Cerebellar cortex (tissue), 1 donor: Measurements from ENCODE around the gene TMEM256.
"Not testable (repeated sequence)": the region's sequence is repeated elsewhere in the genome, so short reads cannot be mapped to it uniquely, and the experiment has no call there.

Experiments
- DNase-seq: peaks from one replicate; pipeline ENCODE4 v3.0.0-alpha.2; 2015; ENCODE audit warnings: low spot score

Gene TMEM256

DNA sequence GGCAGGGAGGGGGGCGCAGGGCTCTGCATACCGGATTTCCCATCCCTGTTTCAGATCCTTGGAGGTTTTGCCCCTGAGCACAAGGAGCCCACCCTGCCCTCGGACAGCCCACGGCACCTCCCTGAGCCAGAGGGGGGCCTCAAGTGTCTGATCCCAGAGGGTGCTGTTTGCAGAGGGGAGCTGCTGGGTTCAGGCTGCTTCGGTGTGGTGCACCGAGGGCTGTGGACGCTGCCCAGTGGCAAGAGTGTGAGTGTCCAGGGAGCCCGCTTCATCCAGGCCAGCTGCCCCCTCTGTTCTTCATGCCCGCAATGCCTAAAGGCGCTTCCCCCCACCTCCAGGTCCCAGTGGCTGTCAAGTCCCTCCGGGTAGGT lies 20.5 kb downstream of the TMEM256 start:
- no peak for DNase-seq

DNA sequence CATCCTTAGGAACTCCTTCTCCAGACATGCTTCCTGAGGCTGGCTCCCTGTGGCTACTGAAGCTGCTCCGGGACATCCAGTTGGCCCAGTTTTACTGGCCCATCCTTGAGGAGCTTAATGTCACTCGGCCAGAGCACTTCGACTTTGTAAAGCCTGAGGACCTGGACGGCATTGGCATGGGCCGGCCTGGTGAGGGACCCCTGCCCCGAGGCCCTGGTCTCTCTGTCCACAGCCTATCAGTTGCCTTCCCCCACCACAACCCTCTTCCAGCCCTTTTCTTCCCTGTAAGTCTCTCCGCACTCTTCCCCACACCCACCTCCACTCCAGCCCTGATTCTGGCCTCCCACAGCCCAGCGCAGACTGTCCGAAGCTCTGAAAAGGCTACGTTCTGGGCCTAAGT lies 21.0 kb downstream of the TMEM256 start:
- DNase-seq, result no peak

- peak; percentile 55 for DNase-seq
Observed at GRCh38 chr17:7380855-7381683, 22.8 kb downstream of the TMEM256 start, which contains the start of gene TNK1. Gene TNK1, plus strand, starts transcription at chr17:7381089. Its CDS starts 1,838 bp downstream, at chr17:7382927.

DNA sequence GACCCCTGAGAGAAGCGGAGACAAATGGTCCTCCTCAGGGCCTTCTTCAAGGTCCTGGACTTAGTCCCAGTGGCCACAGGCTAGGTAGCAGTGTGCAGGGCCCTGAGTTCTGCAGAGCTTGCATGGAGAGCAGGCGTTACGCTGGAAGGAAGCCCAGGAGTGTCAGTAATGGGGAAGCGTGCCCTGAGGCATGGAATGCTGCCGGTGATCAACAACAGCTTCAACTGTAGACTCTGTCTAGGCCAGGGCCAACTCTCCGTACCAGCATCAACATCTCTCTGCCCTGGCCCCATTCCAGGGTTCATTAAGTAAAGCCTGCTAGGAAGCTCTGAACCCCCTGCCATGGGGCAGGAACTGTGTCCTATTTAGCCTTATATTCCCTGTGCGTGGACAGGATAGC lies 23.6 kb downstream of the TMEM256 start:
- peak; percentile 47 for DNase-seq

GRCh38 chr17:7379134-7379533 lies 24.8 kb downstream of the TMEM256 start:
- DNase-seq, result no peak

- no peak for DNase-seq
Observed at GRCh38 chr17:7374353-7374752, 29.5 kb downstream of the TMEM256 start.

DNA sequence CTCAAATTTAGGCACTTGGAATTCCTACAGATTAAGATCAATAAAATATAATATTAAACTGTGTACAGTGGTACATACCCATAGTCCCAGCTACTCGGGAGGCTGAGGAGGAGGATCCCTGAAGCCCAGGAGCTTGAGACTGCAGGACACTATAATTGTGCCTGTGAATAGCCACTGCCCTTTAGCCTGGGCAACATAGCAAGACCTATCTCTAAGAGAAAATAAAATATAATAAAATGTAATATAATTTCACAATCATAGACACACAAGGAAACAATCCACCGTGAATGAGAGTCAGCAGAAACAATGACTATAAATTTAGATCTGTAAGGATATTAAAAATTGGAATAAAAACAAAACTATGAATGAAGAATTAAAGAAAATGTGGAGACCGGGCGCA lies 33.0 kb downstream of the TMEM256 start:
- no peak for DNase-seq

DNA sequence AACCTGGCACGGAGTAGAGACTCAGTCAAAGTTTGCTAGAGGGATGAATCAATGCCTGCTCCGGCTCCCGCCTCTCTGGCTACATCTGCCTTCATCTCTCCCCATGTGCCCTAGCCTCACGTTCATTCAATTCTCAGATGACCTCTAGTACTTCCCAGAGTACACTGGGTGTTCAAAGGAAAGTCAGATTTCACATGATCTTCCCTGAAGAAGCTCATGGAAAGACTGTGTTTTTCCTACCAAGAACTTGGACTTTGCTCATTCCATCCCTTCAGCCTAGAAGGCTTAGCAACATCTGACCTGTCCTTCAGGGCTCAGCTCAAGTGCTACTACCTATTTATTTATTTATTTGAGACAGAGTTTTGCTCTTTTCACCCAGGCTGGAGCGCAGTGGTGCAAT lies 34.1 kb downstream of the TMEM256 start:
- no peak for DNase-seq

DNA sequence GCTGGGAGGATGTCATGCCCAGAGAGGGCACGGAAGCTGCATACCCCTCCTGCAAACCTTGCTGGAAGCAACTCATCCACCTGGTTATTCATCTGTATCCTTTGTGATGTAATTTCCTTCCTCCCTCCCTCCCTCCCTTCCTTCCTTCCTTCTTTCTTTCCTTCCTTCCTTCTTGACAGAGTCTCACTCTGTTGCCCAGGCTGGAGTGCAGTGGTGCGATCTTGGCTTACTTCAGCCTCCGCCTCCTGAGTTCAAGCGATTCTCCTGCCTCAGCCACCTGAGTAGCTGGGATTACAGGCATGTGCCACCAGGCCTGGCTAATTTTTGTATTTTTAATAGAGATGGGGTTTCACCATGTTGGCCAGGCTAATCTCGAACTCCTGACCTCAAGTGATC lies 35.3 kb downstream of the TMEM256 start:
- not testable (repeated sequence) for DNase-seq

- no peak for DNase-seq
Observed at GRCh38 chr17:7367918-7368598, 35.8 kb downstream of the TMEM256 start.

DNA sequence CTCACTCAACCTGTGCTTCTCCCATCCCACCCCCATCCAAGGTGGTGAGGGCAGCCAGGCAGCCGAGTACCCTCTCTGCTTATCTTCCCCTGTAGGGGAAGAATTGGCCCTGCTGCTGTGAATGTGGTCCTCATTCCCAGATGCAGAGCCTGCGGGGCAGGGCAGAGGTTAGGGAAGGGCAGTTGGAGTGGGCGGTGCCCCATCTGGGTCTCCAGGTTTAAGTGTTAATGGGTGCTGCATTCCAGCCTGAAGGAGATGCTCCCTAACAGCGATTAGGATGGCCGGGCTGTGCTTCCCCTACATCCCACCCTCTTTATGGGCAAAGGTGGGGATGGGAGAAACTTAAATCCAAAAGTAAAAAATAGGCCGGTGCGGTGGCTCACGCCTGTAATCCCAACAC lies 36.8 kb downstream of the TMEM256 start:
- no peak for DNase-seq

DNA sequence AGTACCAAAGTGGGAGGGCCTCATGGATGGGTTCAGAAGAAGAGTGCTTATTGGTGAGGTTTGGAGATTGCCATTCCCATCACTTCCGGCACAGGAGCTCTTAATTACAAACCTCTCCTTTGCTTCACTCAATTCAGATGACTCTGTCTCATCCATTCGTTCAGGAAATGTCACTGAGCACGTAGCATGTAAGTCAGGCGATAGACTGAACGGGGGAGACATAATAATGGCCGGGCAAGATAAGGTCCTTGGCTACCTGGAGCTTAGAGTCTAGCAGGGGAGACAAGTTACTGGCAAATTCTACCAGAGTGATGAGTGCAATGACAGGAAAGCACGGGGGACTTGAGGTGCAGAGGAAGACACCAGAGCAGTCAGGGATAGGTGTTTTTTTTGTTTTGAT lies 37.9 kb downstream of the TMEM256 start:
- not testable (repeated sequence) for DNase-seq

DNA sequence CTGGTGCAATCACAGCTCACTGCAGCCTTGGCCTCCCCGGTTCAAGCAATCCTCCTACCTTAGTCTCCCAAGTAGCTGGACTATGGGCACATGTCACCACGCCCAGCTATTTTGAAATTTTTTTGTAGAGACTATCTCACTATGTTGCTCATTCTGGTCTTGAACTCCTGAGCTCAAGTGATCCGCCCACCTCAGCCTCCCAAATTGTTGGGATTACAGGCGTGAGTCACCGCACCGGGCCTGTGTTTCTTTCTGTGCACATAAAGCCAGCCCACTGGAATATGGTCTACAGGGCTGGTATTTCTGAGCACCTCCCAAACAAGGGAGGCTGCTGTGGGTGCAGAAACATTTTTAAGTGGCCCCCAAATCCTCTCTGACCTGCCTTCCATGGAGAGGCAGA lies 40.6 kb downstream of the TMEM256 start:
- no peak for DNase-seq

DNA sequence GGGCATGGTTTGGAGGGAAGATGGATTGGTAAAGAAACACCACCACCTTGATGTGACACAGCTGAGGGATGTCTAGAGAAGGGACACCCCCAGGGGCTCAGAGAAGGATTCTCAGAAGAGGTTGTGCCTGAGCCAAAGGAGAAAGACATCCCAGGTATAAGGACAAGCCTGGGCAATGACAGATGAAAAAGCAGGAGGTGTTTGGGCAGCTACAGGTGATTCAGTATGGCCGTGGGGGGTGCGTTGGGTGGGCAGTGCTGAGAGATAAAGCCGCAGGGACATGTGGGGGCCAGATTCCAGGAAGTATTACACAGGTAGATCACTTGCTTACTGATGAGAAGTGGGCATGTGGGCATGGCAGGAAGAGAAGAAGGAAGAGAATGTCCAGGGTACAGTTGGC lies 42.0 kb downstream of the TMEM256 start:
- DNase-seq, result no peak

- DNase-seq, result no peak
Observed at GRCh38 chr17:7357381-7357780, 46.5 kb downstream of the TMEM256 start.

GRCh38 chr17:7356756-7357155 lies 47.1 kb downstream of the TMEM256 start:
- DNase-seq, result no peak

- peak; percentile 85 for DNase-seq
Observed at GRCh38 chr17:7356072-7356549, 47.8 kb downstream of the TMEM256 start.

DNA sequence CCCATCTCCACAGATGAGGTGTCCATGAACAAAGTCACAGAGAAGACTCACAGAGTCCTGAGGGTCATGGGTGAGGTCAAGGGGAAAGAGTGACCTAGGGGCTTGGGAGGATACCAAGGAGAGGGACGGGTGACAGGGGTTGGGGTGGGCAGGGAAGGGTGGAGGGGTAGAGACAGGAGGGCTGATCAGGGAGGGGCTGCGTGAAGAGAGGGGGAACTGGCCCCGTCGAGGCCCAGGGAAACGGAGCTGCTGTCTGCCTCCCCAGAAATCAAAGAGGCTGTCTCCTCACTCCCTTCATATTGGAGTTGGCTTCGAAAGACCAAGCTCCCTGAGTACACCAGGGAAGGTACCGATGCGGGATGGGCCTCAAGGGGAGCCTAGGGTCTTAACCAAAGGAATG lies 48.3 kb downstream of the TMEM256 start:
- DNase-seq, result no peak

GRCh38 chr17:7355053-7355452 lies 48.8 kb downstream of the TMEM256 start, which contains the start of gene TMEM95:
Gene TMEM95, plus strand, starts transcription at chr17:7355156. Its CDS starts 49 bp downstream, at chr17:7355205.
- peak; percentile 33 for DNase-seq

- peak; percentile 31 for DNase-seq
Observed at GRCh38 chr17:7354262-7354843, 49.5 kb downstream of the TMEM256 start.
